C4-2B (cell line): ENCODE data around the gene PLCG2.

Experiments used
- ZFX ChIP-seq: fragments of 450-650 bp; IDR thresholded peaks from 2 replicates; pipeline ENCODE4 v1.6.1; 2017
- TF ChIP-seq, protein P1 (sequence below): fragments of 450-650 bp; conservative IDR thresholded peaks from 2 replicates; pipeline ENCODE4 v1.5.1; 2017; ENCODE audit warnings: mild to moderate bottlenecking

DNA sequence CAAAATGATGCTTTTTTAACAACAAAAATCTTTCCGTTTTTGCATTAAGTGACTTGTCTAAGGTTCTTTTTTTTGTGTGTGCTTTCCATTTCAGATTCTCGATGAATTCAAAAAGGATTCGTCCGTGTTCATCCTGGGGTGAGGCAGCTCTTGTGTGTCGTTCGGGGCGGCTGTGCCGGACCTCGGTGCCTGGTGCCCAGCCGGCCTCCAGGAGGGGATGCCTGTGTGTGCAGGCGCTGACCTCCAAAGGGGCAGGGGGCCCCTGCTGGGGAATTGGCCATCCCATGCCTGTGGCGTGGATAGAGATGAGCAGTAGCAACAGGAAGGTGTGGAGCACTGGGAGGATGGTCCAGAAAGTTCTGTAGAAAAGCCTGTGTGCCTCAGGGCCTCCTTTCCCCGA is 101.7 kb downstream of the PLCG2 start:
- TF ChIP-seq, protein P1, sequence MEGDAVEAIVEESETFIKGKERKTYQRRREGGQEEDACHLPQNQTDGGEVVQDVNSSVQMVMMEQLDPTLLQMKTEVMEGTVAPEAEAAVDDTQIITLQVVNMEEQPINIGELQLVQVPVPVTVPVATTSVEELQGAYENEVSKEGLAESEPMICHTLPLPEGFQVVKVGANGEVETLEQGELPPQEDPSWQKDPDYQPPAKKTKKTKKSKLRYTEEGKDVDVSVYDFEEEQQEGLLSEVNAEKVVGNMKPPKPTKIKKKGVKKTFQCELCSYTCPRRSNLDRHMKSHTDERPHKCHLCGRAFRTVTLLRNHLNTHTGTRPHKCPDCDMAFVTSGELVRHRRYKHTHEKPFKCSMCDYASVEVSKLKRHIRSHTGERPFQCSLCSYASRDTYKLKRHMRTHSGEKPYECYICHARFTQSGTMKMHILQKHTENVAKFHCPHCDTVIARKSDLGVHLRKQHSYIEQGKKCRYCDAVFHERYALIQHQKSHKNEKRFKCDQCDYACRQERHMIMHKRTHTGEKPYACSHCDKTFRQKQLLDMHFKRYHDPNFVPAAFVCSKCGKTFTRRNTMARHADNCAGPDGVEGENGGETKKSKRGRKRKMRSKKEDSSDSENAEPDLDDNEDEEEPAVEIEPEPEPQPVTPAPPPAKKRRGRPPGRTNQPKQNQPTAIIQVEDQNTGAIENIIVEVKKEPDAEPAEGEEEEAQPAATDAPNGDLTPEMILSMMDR, result no peak
- TF ChIP-seq ZFX, result no peak
